H1 (cell line): Measurements from ENCODE around the gene LIPI. TPM values are rescaled to one million over a fixed set of nuclear protein-coding genes. Genes with fewer than 3 reads are reported as not detected.

Experiments
- CTCF ChIA-PET: fragments of 300-600 bp; sonication (Branson Sonifier 250); formaldehyde crosslinking; loops from one replicate; lab custom pipeline; 2021; ENCODE audit not compliant: partially characterized antibody; lab: Charles Lee
- POLR2A ChIA-PET: fragments of 300-600 bp; sonication (Branson Sonifier 250); formaldehyde crosslinking; loops from one replicate; lab custom pipeline; 2021; ENCODE audit warnings: inconsistent platforms; ENCODE audit not compliant: partially characterized antibody; lab: Charles Lee
- DNase-seq, 2 experiments: peaks; one replicate each; pipeline versions ENCODE4 v3.0.0 to v3.0.0-alpha.2; 2010 to 2022; ENCODE audit warnings: low spot score in 2 of 2, low read depth in 1 of 2, mixed read lengths in 1 of 2
- FAIRE-seq: peaks from 2 replicates; lab custom pipeline; 2011; peaks lifted over from hg19 to GRCh38; lab: Jason Lieb, UNC
- H2AFZ ChIP-seq: 2 replicates; pipeline ENCODE4 v1.8.1; 2012; ENCODE audit warnings: low read length, inconsistent platforms
- H2AK5ac ChIP-seq: 2 replicates; pipeline ENCODE4 v1.6.1; 2013; ENCODE audit warnings: low read depth, low read length
- H2BK120ac ChIP-seq: replicated peaks from 2 replicates; pipeline ENCODE3; 2013; ENCODE audit warnings: low read depth, low read length, inconsistent platforms
- H2BK12ac ChIP-seq: 2 replicates; pipeline ENCODE4 v1.6.1; 2013; ENCODE audit warnings: low read depth, low read length
- H2BK15ac ChIP-seq: 2 replicates; pipeline ENCODE4 v1.6.1; 2013; ENCODE audit warnings: low read length
- H2BK20ac ChIP-seq: 2 replicates; pipeline ENCODE4 v1.6.1; 2013; ENCODE audit warnings: low read length
- H2BK5ac ChIP-seq: 2 replicates; pipeline ENCODE4 v1.6.1; 2013; ENCODE audit warnings: low read depth, low read length
- H3K14ac ChIP-seq: 2 replicates; pipeline ENCODE4 v1.6.1; 2013; ENCODE audit warnings: inconsistent platforms; ENCODE audit not compliant: insufficient read length
- H3K18ac ChIP-seq: 2 replicates; pipeline ENCODE4 v1.6.1; 2013; ENCODE audit warnings: low read length; ENCODE audit errors: extremely low read depth
- H3K23ac ChIP-seq: 2 replicates; pipeline ENCODE4 v1.6.1; 2013; ENCODE audit warnings: inconsistent platforms; ENCODE audit not compliant: insufficient read length
- H3K23me2 ChIP-seq: 2 replicates; pipeline ENCODE4 v1.6.1; 2013; ENCODE audit warnings: low read depth, low read length
- H3K27ac ChIP-seq: 2 replicates; pipeline ENCODE4 v1.6.1; 2011; ENCODE audit warnings: low read depth, low read length, inconsistent platforms
- H3K27me3 ChIP-seq, 4 experiments: replicated peaks in 1 of 4; 1 replicate in 1 of 4; 2 replicates in 3 of 4; pipeline versions ENCODE4 v1.6.1 to v1.8.1; 2011 to 2013; ENCODE audit warnings: low read length in 3 of 4, mild to moderate bottlenecking in 3 of 4, inconsistent platforms in 2 of 4, mixed read lengths in 2 of 4, moderate library complexity in 1 of 4; ENCODE audit not compliant: control insufficient read depth in 3 of 4, insufficient read depth in 3 of 4; ENCODE audit errors: extremely low read depth in 1 of 4
- H3K36me3 ChIP-seq, 4 experiments: 2 replicates each; pipeline versions ENCODE4 v1.6.1 to v1.8.1; 2011 to 2013; ENCODE audit warnings: mild to moderate bottlenecking in 4 of 4, low read length in 3 of 4, moderate library complexity in 2 of 4, control low read depth in 1 of 4, inconsistent platforms in 1 of 4; ENCODE audit not compliant: insufficient read depth in 4 of 4, control insufficient read depth in 2 of 4
- H3K4ac ChIP-seq: replicated peaks from 2 replicates; pipeline ENCODE3; 2013; ENCODE audit warnings: low read length, low read depth, mixed read lengths, inconsistent platforms; ENCODE audit not compliant: insufficient read length
- H3K4me1 ChIP-seq, 4 experiments: replicated peaks in 1 of 4; 1 replicate in 1 of 4; 2 replicates in 3 of 4; pipeline versions ENCODE4 v1.6.1 to v1.8.1; 2011 to 2013; ENCODE audit warnings: low read length in 3 of 4, inconsistent platforms in 2 of 4, mixed read lengths in 1 of 4; ENCODE audit not compliant: insufficient read depth in 4 of 4, control insufficient read depth in 3 of 4
- H3K4me2 ChIP-seq, 2 experiments: 2 replicates each; pipeline versions ENCODE4 v1.6.1 to v1.8.1; 2011 to 2013; ENCODE audit warnings: low read depth in 2 of 2, low read length in 2 of 2, control low read depth in 1 of 2, inconsistent platforms in 1 of 2, mild to moderate bottlenecking in 1 of 2; ENCODE audit not compliant: insufficient read depth in 1 of 2
- H3K4me3 ChIP-seq, 4 experiments: fragments of 200-600, 300-600 bp in 1 of 4; sonication (generic), shearing (Covaris generic), sonication (Bioruptor Twin) in 1 of 4; 2 replicates each; pipeline versions ENCODE4 v1.5.1 to v1.8.1; 2011 to 2016; ENCODE audit warnings: low read length in 4 of 4, low read depth in 3 of 4, control low read depth in 2 of 4, inconsistent platforms in 2 of 4, mild to moderate bottlenecking in 2 of 4, mixed read lengths in 1 of 4, moderate library complexity in 1 of 4; ENCODE audit not compliant: insufficient read depth in 2 of 4; ENCODE audit errors: extremely low read depth in 1 of 4
- H3K56ac ChIP-seq: replicated peaks from 2 replicates; pipeline ENCODE3; 2013; ENCODE audit warnings: low read depth, mild to moderate bottlenecking, mixed read lengths, low read length, inconsistent platforms; ENCODE audit not compliant: insufficient read length
- H3K79me1 ChIP-seq: 2 replicates; pipeline ENCODE4 v1.6.1; 2013; ENCODE audit warnings: low read depth, low read length, control low read depth
- H3K79me2 ChIP-seq, 2 experiments: 2 replicates each; pipeline versions ENCODE4 v1.6.1 to v1.8.1; 2012 to 2013; ENCODE audit warnings: low read length in 2 of 2, mild to moderate bottlenecking in 2 of 2, inconsistent platforms in 1 of 2; ENCODE audit not compliant: insufficient read depth in 2 of 2, control insufficient read depth in 1 of 2
- H3K9ac ChIP-seq, 4 experiments: replicated peaks in 1 of 4; 1 replicate in 1 of 4; 2 replicates in 3 of 4; pipeline versions ENCODE4 v1.6.1 to v1.8.1; 2011 to 2013; ENCODE audit warnings: low read depth in 3 of 4, low read length in 3 of 4, control low read depth in 2 of 4, mild to moderate bottlenecking in 2 of 4, moderate library complexity in 2 of 4, inconsistent platforms in 1 of 4; ENCODE audit errors: extremely low read depth in 1 of 4
- H3K9me3 ChIP-seq, 2 experiments: 2 replicates each; pipeline versions ENCODE4 v1.6.1 to v1.8.1; 2012 to 2013; ENCODE audit warnings: mild to moderate bottlenecking in 2 of 2, moderate library complexity in 2 of 2, control low read depth in 1 of 2, inconsistent platforms in 1 of 2, low read depth in 1 of 2, low read length in 1 of 2, mixed read lengths in 1 of 2; ENCODE audit not compliant: insufficient read depth in 2 of 2
- H4K20me1 ChIP-seq, 2 experiments: replicated peaks in 1 of 2; 2 replicates each; pipeline versions ENCODE3 to v1.8.1; 2011 to 2013; ENCODE audit warnings: inconsistent platforms in 2 of 2, low read length in 2 of 2, mild to moderate bottlenecking in 1 of 2; ENCODE audit not compliant: insufficient read depth in 2 of 2, control insufficient read depth in 1 of 2
- H4K5ac ChIP-seq: 2 replicates; pipeline ENCODE4 v1.6.1; 2013; ENCODE audit warnings: low read length, low read depth, mixed read lengths, inconsistent platforms; ENCODE audit not compliant: insufficient read length
- H4K8ac ChIP-seq: 2 replicates; pipeline ENCODE4 v1.8.0; 2013; ENCODE audit warnings: mild to moderate bottlenecking, moderate library complexity, low read length, inconsistent platforms; ENCODE audit not compliant: insufficient read depth; ENCODE audit errors: extremely low read depth
- H4K91ac ChIP-seq: replicated peaks from 2 replicates; pipeline ENCODE3; 2013; ENCODE audit warnings: low read length, mixed read lengths, inconsistent platforms; ENCODE audit not compliant: insufficient read length
- RFX5 ChIP-seq: IDR thresholded peaks from 2 replicates; pipeline ENCODE4 v1.6.1; 2011; ENCODE audit warnings: low read depth, low read length, improper control_type of control experiment, borderline replicate concordance
- SAP30 ChIP-seq: fragments of 300-600 bp; sonication (generic); IDR thresholded peaks from 2 replicates; pipeline ENCODE4 v1.7.1; 2012; ENCODE audit warnings: low read length, moderate library complexity, mild to moderate bottlenecking, inconsistent platforms; ENCODE audit not compliant: insufficient read depth, insufficient replicate concordance
- WGBS, 2 experiments: shearing (Covaris generic) in 1 of 2; methylation state at CpG; one replicate each; pipeline versions ENCODE4 v1.1.6 to v1.1.7; 2013 to 2015; ENCODE audit warnings: low lambda C conversion rate in 2 of 2, mixed read lengths in 2 of 2, inconsistent platforms in 1 of 2, low coverage in 1 of 2, missing lambda C conversion rate in 1 of 2; ENCODE audit not compliant: insufficient replicate concordance in 2 of 2, insufficient coverage in 1 of 2, insufficient read length in 1 of 2; ENCODE audit errors: extremely low coverage in 1 of 2, missing lambda C conversion rate in 1 of 2; 5-methylcytosine and 5-hydroxymethylcytosine counted together
- polyA plus RNA-seq, 7 experiments: library from polyadenylated mRNA; depleted of rRNA in 3 of 7; stranded (reverse) in 5 of 7; unstranded in 2 of 7; fragments of >200 nt in 5 of 7; fragments of 200-250 nt in 2 of 7; gene quantifications; 1 replicate in 5 of 7; 2 replicates in 1 of 7; 4 replicates in 1 of 7; pipeline versions ENCODE4 v1.2.1 to v1.2.3, GENCODE V29; 2011 to 2013; ENCODE audit warnings: missing spikeins in 2 of 7, mixed read lengths in 2 of 7
- total RNA-seq: library from RNA; stranded (reverse); fragmentation: NEBNext Ultra II Directional; extraction: Animal tissue kit (Norgen Biotek cat#: 25700); gene quantifications from 2 replicates; pipeline ENCODE4 v1.2.1, GENCODE V29; 2021

Gene LIPI
- total and polyA plus RNA-seq, 2 of the 8 experiments (the other 6 are each of a cell fraction or from before 2014, with no cell fraction given) = not detected

DNA sequence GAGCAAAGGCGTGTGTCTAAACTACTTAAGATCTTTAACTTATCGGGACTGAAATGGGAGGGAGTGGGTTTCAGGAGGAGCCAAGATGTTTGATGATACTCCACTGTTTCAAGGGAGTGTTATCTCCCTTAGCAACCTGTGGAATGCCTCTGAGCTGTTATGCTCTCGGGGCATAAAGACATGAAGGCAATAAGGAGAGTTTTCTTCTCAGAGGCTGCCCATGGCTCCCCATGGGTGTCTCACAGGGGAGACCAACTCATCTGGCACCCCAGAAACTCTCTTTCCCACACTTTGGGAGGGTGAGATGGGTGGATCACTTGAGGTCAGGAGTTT is 130.0 kb downstream of the LIPI start:
- Histone ChIP-seq H4K20me1 (no peaks in the 10 kb centered on the region), H3K36me3 (peaks cover 0 to 12% (median 0%) of the 10 kb centered on the region in 4 experiments; a peak in 2 of 8 replicates), H2AK5ac (no peak overlapping the region), H3K23ac (no peak overlapping the region), H2BK5ac (no peak overlapping the region), H3K79me2 (no peaks in the 10 kb centered on the region), H4K8ac (no peak overlapping the region), H2BK120ac (no peak overlapping the region), H2BK20ac (no peak overlapping the region), H3K14ac (no peak overlapping the region), H3K9ac (no peak overlapping the region), H3K56ac (no peak overlapping the region), H3K4me3 (no peak overlapping the region), H3K9me3 (peaks cover 0 to 6% of the 10 kb centered on the region in 2 experiments; a peak in 1 of 4 replicates), H3K23me2 (no peaks in the 10 kb centered on the region), H4K91ac (no peak overlapping the region), H3K27ac (no peak overlapping the region), H2BK12ac (no peak overlapping the region), H3K4me1 (peaks cover 0 to 2% (median 0%) of the 10 kb centered on the region in 4 experiments; a peak in 1 of 7 replicates), H3K4ac (no peak overlapping the region), H3K4me2 (no peak overlapping the region), H3K18ac (no peak overlapping the region), H3K79me1 (no peaks in the 10 kb centered on the region), H4K5ac (no peak overlapping the region), H2AFZ (no peak overlapping the region), H3K27me3 (no peaks in the 10 kb centered on the region), H2BK15ac (no peak overlapping the region)
- DNase-seq = no peak
- WGBS, 2 experiments = 80% methylated on average over 3 of the region's 3 CpGs; no CpG with 5 or more reads in 1 of the 2 experiments
- POLR2A ChIA-PET = no interaction called here
- CTCF ChIA-PET = interaction anchor here (0.8 to 2.1 kb wide), 3 partner anchors 11 to 39 kb away, joined by 3 to 9 read pairs (median 4); no protein-coding TSS in a partner anchor
- no peak for FAIRE-seq
- TF ChIP-seq RFX5 = no peak
- TF ChIP-seq SAP30 = no peak
